OCI-LY3 (cell line): ENCODE results near the gene CDHR2.

ENCODE experiments used
- H2AFZ ChIP-seq: fragments of 200-600, 300-600 bp; shearing (Covaris generic); 2 replicates; pipeline ENCODE4 v1.6.0; 2014; ENCODE audit warnings: antibody characterized with exemption, low read depth, low read length
- H3K27ac ChIP-seq: fragments of 200-600, 300-600 bp; sonication (generic); 2 replicates; pipeline ENCODE4 v1.5.1; 2014; ENCODE audit warnings: mild to moderate bottlenecking, low read length, moderate library complexity, mixed read lengths
- H3K27me3 ChIP-seq: fragments of 200-600, 300-600 bp; sonication (generic); 2 replicates; pipeline ENCODE4 v1.6.1; 2014; ENCODE audit warnings: low read depth, low read length, mixed read lengths
- H3K36me3 ChIP-seq: fragments of 200-600, 300-600 bp; sonication (generic); replicated peaks from 2 replicates; pipeline ENCODE3; 2014; ENCODE audit warnings: low read depth, low read length, mixed read lengths
- H3K4me1 ChIP-seq: fragments of 300-600, 200-600 bp; sonication (generic); 2 replicates; pipeline ENCODE4 v1.6.1; 2014; ENCODE audit warnings: low read length, mixed read lengths
- H3K4me2 ChIP-seq: fragments of 200-600, 300-600 bp; sonication (generic); 2 replicates; pipeline ENCODE4 v1.6.1; 2014; ENCODE audit warnings: low read length, mixed read lengths
- H3K4me3 ChIP-seq: fragments of 300-600, 200-600 bp; sonication (generic); 2 replicates; pipeline ENCODE4 v1.5.1; 2014; ENCODE audit warnings: antibody characterized with exemption, mild to moderate bottlenecking, low read length, moderate library complexity
- H3K79me2 ChIP-seq: fragments of 300-600, 200-600 bp; shearing (Covaris generic); 2 replicates; pipeline ENCODE4 v1.6.1; 2014; ENCODE audit warnings: mild to moderate bottlenecking, low read length, mixed read lengths
- H3K9ac ChIP-seq: fragments of 300-600, 200-600 bp; shearing (Covaris generic); 2 replicates; pipeline ENCODE4 v1.6.0; 2014; ENCODE audit warnings: mild to moderate bottlenecking, low read length, moderate library complexity
- H3K9me3 ChIP-seq: fragments of 200-600, 300-600 bp; shearing (Covaris generic); 2 replicates; pipeline ENCODE4 v1.6.1; 2014; ENCODE audit warnings: low read length, mixed read lengths; ENCODE audit not compliant: insufficient read depth
- H4K20me1 ChIP-seq: fragments of 200-600, 300-600 bp; sonication (generic); 2 replicates; pipeline ENCODE4 v1.6.1; 2016; ENCODE audit warnings: low read length, mixed read lengths; ENCODE audit not compliant: insufficient read depth
- EZH2phosphoT487 ChIP-seq: fragments of 200-600 bp; shearing (Covaris generic); IDR thresholded peaks from 2 replicates; pipeline ENCODE4 v1.6.1; 2018; ENCODE audit warnings: antibody characterized with exemption, mixed run types, low read depth
- TF ChIP-seq, protein P1 (sequence below): fragments of 200-600, 300-600 bp; sonication (generic); IDR thresholded peaks from 2 replicates; pipeline ENCODE4 v1.5.1; 2014; ENCODE audit warnings: antibody characterized with exemption, low read length, low read depth

Gene CDHR2

DNA sequence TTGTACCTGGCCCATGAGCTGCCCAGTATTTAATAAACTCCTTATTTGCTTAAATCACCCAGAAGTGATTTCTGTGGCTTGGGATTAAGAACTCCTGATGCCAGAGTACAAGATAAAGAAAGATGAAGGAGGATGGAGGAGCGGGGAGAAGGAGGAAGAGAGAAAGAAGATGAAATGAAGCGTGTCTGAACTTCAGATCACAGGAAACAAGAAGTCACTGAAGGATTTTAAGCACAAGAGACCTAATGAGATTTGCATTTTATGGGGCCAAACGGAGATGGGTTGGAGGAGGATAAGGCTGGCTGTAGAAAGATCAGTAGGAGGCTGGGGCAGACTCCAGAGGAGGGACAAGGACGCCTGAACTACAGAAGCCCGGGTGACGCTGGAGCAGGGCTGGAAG is 84.5 kb downstream of the CDHR2 start:
- Histone ChIP-seq H3K27ac (no peak overlapping the region), H3K4me3 (peak overlapping the region; percentile 21; the same call in 1 of the 2 replicates), H3K4me1 (peaks cover 13% of the 10 kb centered on the region), H4K20me1 (no peaks in the 10 kb centered on the region), H3K4me2 (peak overlapping the region; percentile 60), H3K79me2 (no peaks in the 10 kb centered on the region), H3K9ac (no peak overlapping the region), H2AFZ (no peak overlapping the region), H3K9me3 (no peaks in the 10 kb centered on the region), H3K36me3 (no peaks in the 10 kb centered on the region), H3K27me3 (peaks cover 37% of the 10 kb centered on the region)
- TF ChIP-seq, protein P1, sequence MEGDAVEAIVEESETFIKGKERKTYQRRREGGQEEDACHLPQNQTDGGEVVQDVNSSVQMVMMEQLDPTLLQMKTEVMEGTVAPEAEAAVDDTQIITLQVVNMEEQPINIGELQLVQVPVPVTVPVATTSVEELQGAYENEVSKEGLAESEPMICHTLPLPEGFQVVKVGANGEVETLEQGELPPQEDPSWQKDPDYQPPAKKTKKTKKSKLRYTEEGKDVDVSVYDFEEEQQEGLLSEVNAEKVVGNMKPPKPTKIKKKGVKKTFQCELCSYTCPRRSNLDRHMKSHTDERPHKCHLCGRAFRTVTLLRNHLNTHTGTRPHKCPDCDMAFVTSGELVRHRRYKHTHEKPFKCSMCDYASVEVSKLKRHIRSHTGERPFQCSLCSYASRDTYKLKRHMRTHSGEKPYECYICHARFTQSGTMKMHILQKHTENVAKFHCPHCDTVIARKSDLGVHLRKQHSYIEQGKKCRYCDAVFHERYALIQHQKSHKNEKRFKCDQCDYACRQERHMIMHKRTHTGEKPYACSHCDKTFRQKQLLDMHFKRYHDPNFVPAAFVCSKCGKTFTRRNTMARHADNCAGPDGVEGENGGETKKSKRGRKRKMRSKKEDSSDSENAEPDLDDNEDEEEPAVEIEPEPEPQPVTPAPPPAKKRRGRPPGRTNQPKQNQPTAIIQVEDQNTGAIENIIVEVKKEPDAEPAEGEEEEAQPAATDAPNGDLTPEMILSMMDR: no peak
- no peak for TF ChIP-seq EZH2phosphoT487

DNA sequence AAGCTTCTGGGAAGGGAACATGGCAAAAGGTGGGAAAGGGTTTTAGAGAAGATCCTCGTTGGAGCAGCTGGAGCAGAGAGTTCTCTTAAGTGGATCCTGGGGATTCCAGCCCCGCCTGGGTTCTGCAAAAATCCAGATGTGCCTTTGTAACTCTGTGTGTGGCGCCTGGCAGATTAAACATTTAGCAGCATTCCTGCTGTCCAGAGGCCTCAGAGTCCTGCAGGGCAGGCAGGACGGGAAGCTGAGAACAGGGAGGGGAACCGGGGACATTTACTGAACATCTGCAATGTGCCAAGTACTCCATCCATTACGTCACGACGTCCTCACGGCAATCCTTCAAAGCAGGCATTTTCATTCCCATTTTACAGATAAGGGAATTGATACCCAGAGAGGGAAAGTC is 87.3 kb downstream of the CDHR2 start:
- H3K9ac ChIP-seq: no peak overlapping the region
- no peak overlapping the region for H2AFZ ChIP-seq
- H3K4me3 ChIP-seq: no peak overlapping the region
- H3K79me2 ChIP-seq: no peaks in the 10 kb centered on the region
- no peaks in the 10 kb centered on the region for H3K36me3 ChIP-seq
- H3K27me3 ChIP-seq: peaks cover 19% of the 10 kb centered on the region
- no peaks in the 10 kb centered on the region for H3K9me3 ChIP-seq
- peaks cover 9% of the 10 kb centered on the region for H3K4me1 ChIP-seq
- H3K4me2 ChIP-seq: no peak overlapping the region
- H4K20me1 ChIP-seq: no peaks in the 10 kb centered on the region
- no peak for TF ChIP-seq EZH2phosphoT487
- TF ChIP-seq, protein P1: no peak
- no peak overlapping the region for H3K27ac ChIP-seq

DNA sequence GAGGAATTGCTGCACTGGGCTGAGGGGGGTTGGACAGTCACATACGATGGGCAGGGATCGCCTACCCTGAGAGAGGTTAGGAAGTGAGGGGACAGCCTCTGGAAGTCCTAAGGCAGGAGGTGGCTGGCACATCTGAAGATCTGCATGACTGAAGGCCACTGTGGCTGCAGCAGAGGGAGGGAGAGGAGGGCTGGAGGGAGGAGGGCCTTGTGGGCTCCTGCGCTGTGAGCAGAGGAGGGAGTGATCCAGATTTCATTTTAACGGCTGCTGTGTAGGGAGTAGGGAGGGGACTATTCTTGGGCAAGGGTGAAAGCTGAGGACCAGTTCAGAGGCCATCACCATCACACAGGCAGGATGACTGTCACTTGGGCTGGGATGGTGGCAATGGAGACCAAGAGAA is 88.4 kb downstream of the CDHR2 start:
- Histone ChIP-seq H3K9me3 (no peaks in the 10 kb centered on the region), H3K79me2 (no peaks in the 10 kb centered on the region), H2AFZ (no peak overlapping the region), H3K36me3 (no peaks in the 10 kb centered on the region), H3K27me3 (peaks cover 16% of the 10 kb centered on the region), H4K20me1 (no peaks in the 10 kb centered on the region), H3K27ac (no peak overlapping the region), H3K4me2 (no peak overlapping the region), H3K9ac (no peak overlapping the region), H3K4me3 (no peak overlapping the region), H3K4me1 (peaks cover 9% of the 10 kb centered on the region)
- TF ChIP-seq, protein P1: no peak
- TF ChIP-seq EZH2phosphoT487: no peak

DNA sequence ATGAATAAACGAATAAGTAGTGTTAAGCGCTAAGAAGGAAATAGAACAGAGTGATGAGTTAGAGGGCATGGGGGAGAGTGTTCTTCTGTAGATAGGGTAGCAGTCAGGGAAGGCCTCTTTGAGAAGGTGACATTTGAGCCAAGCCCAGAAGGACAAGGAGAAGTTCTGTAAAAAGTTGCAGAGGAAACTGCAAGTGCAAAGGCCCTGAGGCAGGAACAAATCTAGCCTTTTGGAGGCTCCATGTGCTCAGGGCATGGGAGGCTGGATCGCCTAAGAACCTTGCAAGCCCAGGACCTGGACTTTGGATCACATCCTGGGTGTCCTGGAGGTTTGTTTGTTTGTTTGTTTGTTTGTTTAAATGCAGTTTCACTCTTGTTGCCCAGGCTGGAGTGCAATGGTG is 89.3 kb downstream of the CDHR2 start:
- peaks cover 16% of the 10 kb centered on the region for H3K27me3 ChIP-seq

More for the DNA sequence above, 89.3 kb downstream of the CDHR2 start:
- Histone ChIP-seq H3K79me2 (no peaks in the 10 kb centered on the region), H3K9ac (no peak overlapping the region), H3K4me1 (peaks cover 8% of the 10 kb centered on the region), H3K4me3 (no peak overlapping the region), H3K9me3 (no peaks in the 10 kb centered on the region), H3K4me2 (no peak overlapping the region), H2AFZ (no peak overlapping the region), H3K36me3 (no peaks in the 10 kb centered on the region), H4K20me1 (no peaks in the 10 kb centered on the region), H3K27ac (no peak overlapping the region)
- no peak for TF ChIP-seq EZH2phosphoT487
- TF ChIP-seq, protein P1: no peak
